Measurements from ENCODE around the gene ARSA. TPM values are rescaled to one million over a fixed set of nuclear protein-coding genes. Genes with fewer than 3 reads are reported as not detected.
A peak's percentile ranks its signal among the peaks of the same experiment; 100 is the strongest.
"Not testable (repeated sequence)": the region's sequence is repeated elsewhere in the genome, so short reads cannot be mapped to it uniquely, and the experiment has no call there.

ARSA gene
- 29.9 TPM for polyA plus RNA-seq (2013, experiment 1 of 2; ENCODE audit: insufficient read length)
- polyA plus RNA-seq (2013, experiment 2 of 2; ENCODE audit: insufficient read length): 34.1 TPM

GRCh38 chr22:50627642-50628542, at the start of gene ARSA:
ARSA (minus strand) TSS chr22:50628152; CDS start chr22:50627779, 373 bp downstream.
- peak; percentile 83 for DNase-seq

GRCh38 chr22:50676661-50677492, 48.9 kb upstream of the ARSA start:
- no peak for DNase-seq

GRCh38 chr22:50676180-50676636, 48.3 kb upstream of the ARSA start:
- DNase-seq: no peak

- no peak for DNase-seq
These were observed 47.7 kb upstream of the ARSA start for GRCh38 chr22:50675553-50676179.

GRCh38 chr22:50674606-50675552, 46.9 kb upstream of the ARSA start:
- no peak for DNase-seq

GRCh38 chr22:50674130-50674500, 46.2 kb upstream of the ARSA start:
- no peak for DNase-seq

GRCh38 chr22:50673231-50674129, 45.5 kb upstream of the ARSA start:
- no peak for DNase-seq

GRCh38 chr22:50672471-50673230, 44.7 kb upstream of the ARSA start, which contains the start of gene SHANK3:
SHANK3 (plus strand) TSS chr22:50672823.
- DNase-seq: no peak

GRCh38 chr22:50672041-50672440, 44.1 kb upstream of the ARSA start:
- DNase-seq: no peak

GRCh38 chr22:50671641-50672040, 43.7 kb upstream of the ARSA start:
- DNase-seq: no peak

GRCh38 chr22:50670914-50671538, 43.1 kb upstream of the ARSA start:
- DNase-seq: no peak

- no peak for DNase-seq
These were observed 42.6 kb upstream of the ARSA start for GRCh38 chr22:50670513-50670912.

- no peak for DNase-seq
These were observed 37.8 kb upstream of the ARSA start for GRCh38 chr22:50665738-50666137.

GRCh38 chr22:50665212-50665611, 37.3 kb upstream of the ARSA start:
- DNase-seq: no peak

GRCh38 chr22:50660306-50660705, 32.4 kb upstream of the ARSA start:
- no peak for DNase-seq

GRCh38 chr22:50659711-50660110, 31.8 kb upstream of the ARSA start:
- DNase-seq: not testable (repeated sequence)

- no peak for DNase-seq
These were observed 30.0 kb upstream of the ARSA start for GRCh38 chr22:50657925-50658324.

- peak; percentile 77 for DNase-seq
These were observed 28.4 kb upstream of the ARSA start for GRCh38 chr22:50656122-50657070.
